HG02610 (cell line): ENCODE data around the gene OR2V1.
"Not testable (repeated sequence)": the region's sequence is repeated elsewhere in the genome, so short reads cannot be mapped to it uniquely, and the experiment has no call there.

ENCODE experiments used
- ATAC-seq: cut with Tn5 transposase; IDR thresholded peaks from one replicate; pipeline ENCODE4 v1.9.1; 2021; ENCODE audit warnings: mild to moderate bottlenecking, moderate library complexity; ENCODE audit not compliant: unreplicated experiment

The OR2V1 gene

GRCh38 chr5:181105391-181106025, 25.5 kb downstream of the OR2V1 start:
- no peak for ATAC-seq

DNA sequence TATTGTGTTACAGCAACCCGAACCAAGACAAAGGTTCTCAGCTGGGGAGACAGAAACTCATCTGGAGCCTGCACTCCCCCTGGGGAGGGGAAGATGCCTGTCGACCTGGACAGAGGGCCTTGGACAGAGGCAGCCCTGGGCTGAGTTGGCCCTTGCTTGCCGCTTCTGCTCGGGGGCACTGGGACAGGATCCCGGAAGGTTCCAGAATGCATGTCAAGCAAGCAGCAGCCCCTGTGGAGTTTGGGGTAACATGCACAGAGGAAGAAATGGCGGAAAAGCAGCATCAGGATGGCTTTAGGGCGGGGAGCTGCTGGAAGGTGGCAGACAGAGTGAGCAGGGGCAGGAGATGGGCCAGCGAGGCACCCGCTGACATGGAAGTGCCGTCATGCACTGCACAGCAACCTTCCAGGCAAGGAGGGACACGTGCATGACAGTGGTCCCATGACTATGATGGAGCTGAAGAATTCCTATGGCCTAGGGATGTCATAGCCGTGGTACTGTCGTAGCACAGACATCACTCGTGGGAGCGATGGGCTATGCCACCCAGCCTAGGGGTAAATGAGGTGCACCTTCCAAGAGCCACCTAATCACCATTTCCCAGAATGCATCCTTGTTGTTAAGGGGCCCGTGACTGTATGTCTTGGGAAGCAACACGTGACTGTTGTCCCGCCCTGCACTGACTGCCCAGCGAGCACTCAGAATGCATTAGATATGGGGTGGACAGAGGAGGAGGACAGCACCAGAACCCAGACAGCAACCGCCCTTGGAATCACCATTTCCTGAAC, 26.2 kb downstream of the OR2V1 start:
- ATAC-seq, result not testable (repeated sequence)

- ATAC-seq, result not testable (repeated sequence)
Measured at GRCh38 chr5:181104259-181104568, 26.8 kb downstream of the OR2V1 start.

GRCh38 chr5:181101930-181102674, 28.9 kb downstream of the OR2V1 start:
- not testable (repeated sequence) for ATAC-seq

GRCh38 chr5:181101030-181101641, 29.8 kb downstream of the OR2V1 start:
- not testable (repeated sequence) for ATAC-seq

GRCh38 chr5:181100121-181100875, 30.7 kb downstream of the OR2V1 start:
- no peak for ATAC-seq

DNA sequence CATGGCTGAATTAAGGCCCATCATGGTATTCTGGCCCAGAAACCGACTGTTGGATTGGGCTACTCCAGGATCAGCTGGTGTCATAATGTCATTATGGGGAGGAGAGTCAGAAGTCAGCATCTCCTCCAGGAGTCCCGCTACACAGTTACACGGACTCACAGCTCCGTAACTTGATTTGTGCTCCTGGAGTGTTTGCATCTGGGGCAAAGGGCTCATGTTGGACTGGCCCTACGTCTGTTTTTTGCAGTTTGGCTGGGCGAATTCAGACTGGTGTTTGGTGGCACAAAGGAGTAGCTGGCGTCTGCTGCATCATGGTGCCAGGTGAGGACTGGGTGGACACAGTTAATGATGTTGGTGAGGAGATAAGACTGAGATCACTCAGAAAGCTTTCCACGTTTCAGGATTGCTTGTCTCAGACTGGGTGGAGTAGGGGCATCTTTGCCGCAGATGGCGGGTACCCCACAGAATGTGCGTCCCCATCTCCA, 31.3 kb downstream of the OR2V1 start:
- no peak for ATAC-seq

GRCh38 chr5:181098762-181099601, 32.0 kb downstream of the OR2V1 start:
- no peak for ATAC-seq

GRCh38 chr5:181097759-181098491, 33.0 kb downstream of the OR2V1 start:
- ATAC-seq, result not testable (repeated sequence)

DNA sequence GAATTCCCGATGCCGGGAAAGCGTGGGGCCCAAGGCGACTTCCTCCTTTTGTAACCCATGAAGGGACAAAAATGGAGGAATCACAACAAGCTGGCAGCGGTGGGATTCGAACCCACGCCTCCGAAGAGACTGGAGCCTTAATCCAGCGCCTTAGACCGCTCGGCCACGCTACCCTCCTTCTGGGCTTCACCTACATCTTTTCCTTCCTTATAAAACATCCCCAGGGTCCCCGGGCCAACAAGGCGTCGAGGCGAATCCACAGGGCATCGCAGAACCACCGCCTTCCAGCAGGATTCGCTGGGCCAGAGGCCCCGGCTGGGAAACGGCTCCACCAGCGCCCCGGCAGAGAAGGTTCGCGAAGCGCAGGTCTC, 33.6 kb downstream of the OR2V1 start:
- ATAC-seq, result not testable (repeated sequence)

DNA sequence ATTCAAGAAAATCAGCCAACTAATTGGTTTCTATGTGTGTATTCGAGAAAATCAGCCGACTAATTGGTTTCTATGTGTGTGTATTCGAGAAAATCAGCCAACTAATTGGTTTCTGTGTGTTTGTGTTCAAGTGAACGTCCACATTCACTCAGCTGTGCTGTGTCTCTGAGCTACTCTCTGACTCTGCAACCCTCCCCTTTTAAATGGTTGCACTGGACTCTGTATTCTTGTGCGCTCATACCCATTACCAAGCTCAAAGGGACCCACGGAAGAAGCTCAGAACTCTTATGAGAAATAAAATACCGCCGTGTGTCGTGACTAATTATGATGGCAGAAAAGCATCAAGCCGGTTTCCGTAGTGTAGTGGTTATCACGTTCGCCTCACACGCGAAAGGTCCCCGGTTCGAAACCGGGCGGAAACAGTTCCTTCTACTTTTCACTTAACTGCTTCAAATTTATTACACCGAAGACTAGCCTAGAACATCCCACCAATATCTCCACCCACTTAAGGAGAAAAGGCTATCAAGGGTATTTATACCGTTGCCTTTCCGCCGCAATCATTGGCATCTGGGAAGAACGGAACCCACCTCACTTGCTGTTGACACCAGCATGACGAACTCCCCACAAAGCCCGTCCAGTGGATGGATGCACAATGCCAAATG, 34.1 kb downstream of the OR2V1 start:
- ATAC-seq, result not testable (repeated sequence)

DNA sequence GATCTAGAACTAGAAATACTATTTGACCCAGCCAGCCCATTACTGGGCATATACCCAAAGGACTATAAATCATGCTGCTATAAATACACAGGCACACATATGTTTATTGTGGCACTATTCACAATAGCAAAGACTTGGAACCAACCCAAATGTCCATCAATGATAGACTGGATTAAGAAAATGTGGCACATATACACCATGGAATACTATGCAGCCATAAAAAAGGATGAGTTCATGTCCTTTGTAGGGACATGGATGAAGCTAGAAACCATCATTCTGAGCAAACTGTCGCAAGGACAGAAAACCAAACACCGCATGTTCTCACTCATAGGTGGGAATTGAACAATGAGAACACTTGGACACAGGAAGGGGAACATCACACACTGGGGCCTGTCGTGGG, 35.8 kb downstream of the OR2V1 start:
- not testable (repeated sequence) for ATAC-seq

GRCh38 chr5:181092428-181092827, 38.5 kb downstream of the OR2V1 start:
- no peak for ATAC-seq

GRCh38 chr5:181088289-181088688, 42.7 kb downstream of the OR2V1 start:
- no peak for ATAC-seq

- no peak for ATAC-seq
Measured at GRCh38 chr5:181087309-181087708, 43.7 kb downstream of the OR2V1 start.

DNA sequence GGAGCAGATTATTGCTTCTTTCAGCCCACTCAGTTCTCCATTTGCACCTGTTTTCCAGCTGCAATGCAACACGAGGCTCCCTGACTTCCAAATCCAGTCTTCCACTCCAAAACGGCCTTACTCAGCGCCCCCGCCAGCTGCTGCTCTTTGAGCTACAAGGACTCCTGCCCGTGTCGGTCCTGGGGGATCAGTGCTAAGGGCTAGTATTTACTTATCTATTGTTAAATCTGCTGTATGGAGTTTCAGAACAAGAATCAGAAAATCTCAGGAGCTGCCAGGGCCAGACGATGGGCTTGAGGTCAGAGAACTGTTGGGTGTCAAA, 44.1 kb downstream of the OR2V1 start:
- ATAC-seq, result no peak

DNA sequence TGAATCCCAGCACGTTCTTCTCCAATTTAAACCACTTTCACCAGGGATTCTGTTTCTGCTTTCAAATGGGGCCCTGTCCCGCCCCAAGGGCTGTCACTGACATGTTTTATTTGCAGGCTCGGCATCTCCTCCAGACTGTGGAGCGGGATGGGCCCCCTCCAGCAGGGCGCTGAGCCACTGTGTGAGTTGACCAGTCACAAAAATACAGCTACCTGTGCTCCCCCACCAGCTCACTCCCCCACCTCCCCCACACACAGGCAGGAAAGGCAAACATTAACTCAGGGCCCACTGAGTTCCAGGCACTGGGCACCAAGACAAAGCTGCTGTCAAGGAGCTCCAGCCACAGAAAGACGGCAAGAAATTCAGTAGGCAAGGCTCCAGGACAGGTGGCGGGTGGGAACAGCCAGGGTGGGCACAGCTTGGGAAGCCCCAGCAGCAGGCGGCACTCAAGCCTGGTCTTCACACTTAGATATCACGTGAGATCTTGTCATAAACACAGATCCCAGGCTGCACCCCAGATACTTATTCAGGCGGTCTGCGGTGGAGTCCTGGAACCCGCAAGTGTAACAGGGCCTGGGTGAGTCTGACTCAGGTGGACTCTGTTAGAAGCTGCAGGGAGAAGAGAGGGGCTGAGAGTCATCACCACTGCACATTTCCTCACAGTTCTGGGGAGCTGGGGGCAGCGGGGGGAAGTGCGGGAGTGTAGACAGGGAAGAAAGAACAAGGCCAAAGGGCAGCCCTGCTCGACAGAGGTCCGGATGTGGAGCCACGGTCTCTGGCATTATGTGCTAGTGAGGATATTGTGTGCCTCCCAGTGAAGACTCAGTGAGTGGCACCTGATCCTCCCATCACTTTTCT, 44.7 kb downstream of the OR2V1 start:
- ATAC-seq, result no peak
